K562 (cell line): Measurements from ENCODE around the gene CLASP2. TPM values are rescaled to one million over a fixed set of nuclear protein-coding genes. Genes with fewer than 3 reads are reported as not detected.
A peak's percentile ranks its signal among the peaks of the same experiment; 100 is the strongest.

Source experiments
- ATAC-seq: fragments of 200-7000 bp; cut with Tn5 transposase; 3 replicates; pipeline ENCODE4 v1.9.1; 2020; ENCODE audit warnings: moderate library complexity
- BruUV-seq: library from RNA; stranded (reverse); fragments of 400-500 nt; replicated peaks from 2 replicates; lab custom pipeline; 2021; lab: Mats Ljungman, UMichigan
- CTCF ChIA-PET: fragments of 300-600 bp; formaldehyde crosslinking; extraction: SDS; loops from one replicate; lab custom pipeline; 2021; ENCODE audit warnings: low intra/inter-chr PET ratio; lab: Yijun Ruan, JAX
- POLR2A ChIA-PET: fragments of 300-600, 350-650 bp; sonication (Branson Sonifier 250); formaldehyde crosslinking; extraction: SDS; loops from one replicate; lab custom pipeline; 2021; ENCODE audit warnings: antibody characterized with exemption, inconsistent platforms; lab: Yijun Ruan, JAX
- DNase-seq, 4 experiments: peaks; one replicate each; pipeline versions ENCODE4 v3.0.0 to v3.0.0-alpha.2; 2011 to 2018; ENCODE audit warnings: low spot score in 3 of 4, mixed read lengths in 3 of 4; ENCODE audit errors: extremely low read depth in 1 of 4
- FAIRE-seq: peaks from 2 replicates; lab custom pipeline; 2011; peaks lifted over from hg19 to GRCh38; lab: Jason Lieb, UNC
- H2AFZ ChIP-seq: 2 replicates; pipeline ENCODE4 v1.6.0; 2011; ENCODE audit warnings: low read depth, low read length, control low read depth, inconsistent platforms
- H3K27ac ChIP-seq: fragments of 200-600 bp; 3 replicates; pipeline ENCODE4 v1.8.0; 2011; ENCODE audit warnings: low read depth, mild to moderate bottlenecking, control low read depth, inconsistent platforms, low read length, moderate library complexity, mixed read lengths; ENCODE audit errors: extremely low read depth
- H3K27me3 ChIP-seq, 2 experiments: fragments of 300-600 bp in 1 of 2; 2 replicates in 1 of 2; 3 replicates in 1 of 2; pipeline versions ENCODE4 v1.6.0 to v1.8.0; 2011; ENCODE audit warnings: inconsistent platforms in 2 of 2, low read length in 2 of 2, mild to moderate bottlenecking in 1 of 2, mixed read lengths in 1 of 2, moderate library complexity in 1 of 2; ENCODE audit not compliant: control insufficient read depth in 2 of 2, insufficient read depth in 2 of 2
- H3K36me3 ChIP-seq: fragments of 300-600 bp; 3 replicates; pipeline ENCODE4 v1.8.0; 2011; ENCODE audit warnings: mild to moderate bottlenecking, low read length, inconsistent platforms; ENCODE audit not compliant: control insufficient read depth, insufficient read depth
- H3K4me1 ChIP-seq, 2 experiments: fragments of 200-600 bp in 1 of 2; replicated peaks in 1 of 2; 2 replicates in 1 of 2; 3 replicates in 1 of 2; pipeline versions ENCODE4 v1.5.1 to v1.8.0; 2011; ENCODE audit warnings: inconsistent platforms in 2 of 2, low read length in 2 of 2, mild to moderate bottlenecking in 1 of 2, mixed read lengths in 1 of 2, moderate library complexity in 1 of 2; ENCODE audit not compliant: control insufficient read depth in 2 of 2, insufficient read depth in 2 of 2
- H3K4me2 ChIP-seq: 2 replicates; pipeline ENCODE4 v1.6.1; 2011; ENCODE audit warnings: low read length, control low read depth, inconsistent platforms, mixed read lengths; ENCODE audit not compliant: insufficient read depth
- H3K4me3 ChIP-seq: fragments of 200-600 bp; sonication (generic), shearing (Covaris generic); 2 replicates; pipeline ENCODE4 v1.5.1; 2016; ENCODE audit warnings: control low read depth, inconsistent platforms
- H3K79me2 ChIP-seq: fragments of 200-600 bp; 3 replicates; pipeline ENCODE4 v1.8.0; 2011; ENCODE audit warnings: low read length, inconsistent platforms; ENCODE audit not compliant: control insufficient read depth, insufficient read depth
- H3K9ac ChIP-seq, 2 experiments: 2 replicates each; pipeline versions ENCODE4 v1.6.0 to v1.6.1; 2011; ENCODE audit warnings: low read depth in 2 of 2, low read length in 2 of 2, control low read depth in 1 of 2, inconsistent platforms in 1 of 2, mild to moderate bottlenecking in 1 of 2, mixed read lengths in 1 of 2; ENCODE audit not compliant: insufficient read depth in 1 of 2
- H3K9me1 ChIP-seq: one replicate; pipeline ENCODE4 v1.6.0; 2011; ENCODE audit warnings: inconsistent platforms, mild to moderate bottlenecking, low read length, moderate library complexity; ENCODE audit not compliant: control insufficient read depth, insufficient read depth
- H3K9me3 ChIP-seq: replicated peaks from 2 replicates; pipeline ENCODE4 v1.5.1; 2011; ENCODE audit warnings: low read depth, low read length, inconsistent platforms; ENCODE audit not compliant: control insufficient read depth, insufficient read depth
- H4K20me1 ChIP-seq: replicated peaks from 2 replicates; pipeline ENCODE4 v1.6.1; 2011; ENCODE audit warnings: low read length, inconsistent platforms, mixed read lengths; ENCODE audit not compliant: control insufficient read depth, insufficient read depth
- RAD51 ChIP-seq: fragments of 450-650 bp; IDR thresholded peaks from 2 replicates; pipeline ENCODE4 v1.7.1; 2016; ENCODE audit warnings: low read depth, mild to moderate bottlenecking, borderline replicate concordance
- WGBS: fragments of 100-300 bp; shearing (Covaris generic); methylation state at CpG from one replicate; pipeline ENCODE4 v1.1.6; 2016; ENCODE audit warnings: low coverage, mixed read lengths; ENCODE audit not compliant: insufficient coverage; ENCODE audit errors: missing lambda C conversion rate; 5-methylcytosine and 5-hydroxymethylcytosine counted together
- in situ Hi-C: fragments of 300-500 bp; cut with MboI; formaldehyde crosslinking; loops from 4 replicates; pipeline ENCODE4 v1.15.0; 2018; ENCODE audit warnings: inconsistent platforms, mixed read lengths
- intact Hi-C: fragments of 100-400 bp; cut with micrococcal nuclease; formaldehyde crosslinking; loops from 2 replicates; pipeline ENCODE4 v1.14.2; 2022
- polyA plus RNA-seq, 8 experiments: library from polyadenylated mRNA; depleted of rRNA in 4 of 8; stranded (reverse) in 5 of 8; unstranded in 3 of 8; fragments of >200 nt; fragmentation: Nextera tagmentation in 2 of 8; fragmentation: Illumina TruSeq in 1 of 8; extraction: Ambion mirVana in 2 of 8; extraction: Trizol in 1 of 8; gene quantifications; 2 replicates each; pipeline versions ENCODE4 v1.2.1 to v1.2.3, GENCODE V29; 2011 to 2014; ENCODE audit warnings: inconsistent platforms in 1 of 8, missing spikeins in 1 of 8
- total RNA-seq, 7 experiments: library from RNA; depleted of rRNA in 6 of 7; stranded (reverse); fragments of >200 nt in 6 of 7; fragmentation: Illumina TruSeq in 2 of 7; extraction: Trizol in 2 of 7; gene quantifications; 2 replicates each; pipeline versions ENCODE4 v1.2.1 to v1.2.3, GENCODE V29; 2011 to 2021; ENCODE audit warnings: low replicate concordance in 1 of 7
- TF ChIP-seq, protein P1 (sequence below): sonication (generic); formaldehyde crosslinking; IDR thresholded peaks from 2 replicates; pipeline ENCODE4 v1.5.0; 2020; ENCODE audit warnings: missing genetic modification reagents
- TF ChIP-seq, protein P2 (sequence below): fragments of 450-650 bp; IDR thresholded peaks from one replicate; pipeline ENCODE4 v1.6.1; 2018; ENCODE audit warnings: mild to moderate bottlenecking, moderate library complexity; ENCODE audit not compliant: partially characterized antibody
- TF ChIP-seq, protein P3 (sequence below): sonication (generic); formaldehyde crosslinking; IDR thresholded peaks from 2 replicates; pipeline ENCODE4 v1.9.0; 2022; ENCODE audit warnings: mild to moderate bottlenecking, missing genetic modification reagents

Gene CLASP2
- total and polyA plus RNA-seq, 9 of the 15 experiments (the other 6 are each of a cell fraction or from before 2014, with no cell fraction given): 13.5 to 107 (median 71.8) TPM

DNA sequence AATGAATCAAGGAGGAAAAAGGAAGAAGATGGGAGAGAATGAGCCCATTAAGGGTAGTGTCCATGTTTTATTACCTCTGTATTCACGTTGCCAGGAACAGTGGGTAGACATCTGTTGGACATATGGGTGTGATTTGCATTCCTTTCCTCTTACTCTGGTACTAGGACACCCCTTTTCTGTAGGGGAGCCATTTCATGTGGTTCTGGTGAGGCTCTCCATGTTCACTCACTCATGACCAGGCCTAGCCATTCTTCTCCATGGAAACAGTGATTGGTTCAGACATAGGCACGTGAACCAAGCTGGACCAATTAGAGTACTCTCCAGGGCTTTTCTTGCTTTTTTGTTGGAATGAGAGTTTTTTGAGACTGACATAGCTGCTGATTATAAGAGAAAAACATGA is 40.8 kb upstream of the CLASP2 start:
- no peaks in the 10 kb centered on the region for H4K20me1 ChIP-seq
- ATAC-seq: peak; percentile 70
- H3K4me1 ChIP-seq: no peaks in the 10 kb centered on the region
- in situ Hi-C loops (no loop called here), intact Hi-C loops (no loop called here)
- H3K4me3 ChIP-seq: no peak overlapping the region
- ChIA-PET POLR2A (interaction anchor here (0.7 to 1.3 kb wide), 4 partner anchors 8 to 40 kb away, joined by 3 to 5 read pairs (median 3); partner anchors contain the start of gene PDCD6IP), CTCF (no interaction called here)
- DNase-seq: no peak
- no peaks in the 10 kb centered on the region for H3K36me3 ChIP-seq
- H3K79me2 ChIP-seq: no peaks in the 10 kb centered on the region
- peak; percentile 60 for FAIRE-seq
- TF ChIP-seq, protein P1, sequence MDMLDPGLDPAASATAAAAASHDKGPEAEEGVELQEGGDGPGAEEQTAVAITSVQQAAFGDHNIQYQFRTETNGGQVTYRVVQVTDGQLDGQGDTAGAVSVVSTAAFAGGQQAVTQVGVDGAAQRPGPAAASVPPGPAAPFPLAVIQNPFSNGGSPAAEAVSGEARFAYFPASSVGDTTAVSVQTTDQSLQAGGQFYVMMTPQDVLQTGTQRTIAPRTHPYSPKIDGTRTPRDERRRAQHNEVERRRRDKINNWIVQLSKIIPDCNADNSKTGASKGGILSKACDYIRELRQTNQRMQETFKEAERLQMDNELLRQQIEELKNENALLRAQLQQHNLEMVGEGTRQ: peak; percentile 61
- TF ChIP-seq, protein P2, sequence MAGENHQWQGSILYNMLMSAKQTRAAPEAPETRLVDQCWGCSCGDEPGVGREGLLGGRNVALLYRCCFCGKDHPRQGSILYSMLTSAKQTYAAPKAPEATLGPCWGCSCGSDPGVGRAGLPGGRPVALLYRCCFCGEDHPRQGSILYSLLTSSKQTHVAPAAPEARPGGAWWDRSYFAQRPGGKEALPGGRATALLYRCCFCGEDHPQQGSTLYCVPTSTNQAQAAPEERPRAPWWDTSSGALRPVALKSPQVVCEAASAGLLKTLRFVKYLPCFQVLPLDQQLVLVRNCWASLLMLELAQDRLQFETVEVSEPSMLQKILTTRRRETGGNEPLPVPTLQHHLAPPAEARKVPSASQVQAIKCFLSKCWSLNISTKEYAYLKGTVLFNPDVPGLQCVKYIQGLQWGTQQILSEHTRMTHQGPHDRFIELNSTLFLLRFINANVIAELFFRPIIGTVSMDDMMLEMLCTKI: no peak
- TF ChIP-seq, protein P3, sequence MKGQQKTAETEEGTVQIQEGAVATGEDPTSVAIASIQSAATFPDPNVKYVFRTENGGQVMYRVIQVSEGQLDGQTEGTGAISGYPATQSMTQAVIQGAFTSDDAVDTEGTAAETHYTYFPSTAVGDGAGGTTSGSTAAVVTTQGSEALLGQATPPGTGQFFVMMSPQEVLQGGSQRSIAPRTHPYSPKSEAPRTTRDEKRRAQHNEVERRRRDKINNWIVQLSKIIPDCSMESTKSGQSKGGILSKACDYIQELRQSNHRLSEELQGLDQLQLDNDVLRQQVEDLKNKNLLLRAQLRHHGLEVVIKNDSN (CRISPR knock-in tag): peak; percentile 55; the same call in 1 of the 2 replicates
- 0 out of 2 replicates have a peak, but pooled peaks have one; percentile 18 for TF ChIP-seq RAD51
- TF ChIP-seq, all 486 proteins: peak for 3
- no peak overlapping the region for H3K4me2 ChIP-seq
- H3K9ac ChIP-seq: no peak overlapping the region
- H3K27ac ChIP-seq: no peak overlapping the region
- H3K9me3 ChIP-seq: no peaks in the 10 kb centered on the region; the same call in 1 of the 2 replicates
- H3K27me3 ChIP-seq: no peaks in the 10 kb centered on the region
- WGBS: 13% methylated on average over 2 of the region's 2 CpGs
- H2AFZ ChIP-seq: 0 out of 2 replicates have a peak overlapping the region, but pooled peaks have one; percentile 4
- no peaks in the 10 kb centered on the region for H3K9me1 ChIP-seq
- no TSS peak for BruUV-seq
